ENCODE measurements around the gene RAB3IL1. TPM values are rescaled to one million over a fixed set of nuclear protein-coding genes. Genes with fewer than 3 reads are reported as not detected.

The RAB3IL1 gene
- total and polyA plus RNA-seq, 2 of the 13 experiments (the other 11 are each of a cell fraction or from before 2014, with no cell fraction given), result 1.2 to 2.0 TPM

- TF ChIP-seq HIVEP1 (CRISPR knock-in tag; IDR thresholded peaks at IDR 0.05) (peak; percentile 97), STAT6 (CRISPR knock-in tag; IDR thresholded peaks at IDR 0.05; ENCODE audit: borderline replicate concordance) (peak; percentile 39; the same call in 1 of the 2 replicates), ARID4A (CRISPR knock-in tag; IDR thresholded peaks at IDR 0.05; ENCODE audit: borderline replicate concordance) (peak; percentile 16; the same call in 1 of the 2 replicates), ZBTB14 (CRISPR knock-in tag; IDR thresholded peaks at IDR 0.05) (no peak), RERE (CRISPR knock-in tag; IDR thresholded peaks at IDR 0.05; ENCODE audit: low read depth) (no peak), ZNF580 (CRISPR knock-in tag; IDR thresholded peaks at IDR 0.05; ENCODE audit: borderline replicate concordance, low read depth) (no peak), ZNF556 (CRISPR knock-in tag; IDR thresholded peaks at IDR 0.05; ENCODE audit: borderline replicate concordance) (peak; percentile 95), DMAP1 (CRISPR knock-in tag; IDR thresholded peaks at IDR 0.05) (peak; percentile 62; the same call in 1 of the 2 replicates), YEATS2 (CRISPR knock-in tag; IDR thresholded peaks at IDR 0.05; ENCODE audit: borderline replicate concordance) (peak; percentile 35; the same call in 1 of the 2 replicates), SKI (IDR thresholded peaks at IDR 0.05; ENCODE audit: partially characterized antibody) (no peak), ZNF879 (CRISPR knock-in tag; IDR thresholded peaks at IDR 0.05) (no peak), ZBTB38 (CRISPR knock-in tag; IDR thresholded peaks at IDR 0.05) (peak; percentile 31; the same call in 1 of the 2 replicates), ARID2 (CRISPR knock-in tag; IDR thresholded peaks at IDR 0.05; ENCODE audit: borderline replicate concordance) (no peak), FIP1L1 (IDR thresholded peaks at IDR 0.05; ENCODE audit: borderline replicate concordance, insufficient read depth, low read depth, low read length) (no peak), NFKB2 (CRISPR knock-in tag; IDR thresholded peaks at IDR 0.05; ENCODE audit: borderline replicate concordance) (no peak)
Observed at GRCh38 chr11:61904539-61905048, 12.8 kb downstream of the RAB3IL1 start (continued).
